Skin of body (tissue), 2 donors: ENCODE data around the gene SOAT1. TPM values are rescaled to one million over a fixed set of nuclear protein-coding genes. Genes with fewer than 3 reads are reported as not detected.

ENCODE experiments used
- DNase-seq: peaks from one replicate; lab custom pipeline; 2025; lab: John Stamatoyannopoulos, UW
- total RNA-seq: library from RNA; depleted of rRNA; stranded (reverse); fragments of >200 nt; gene quantifications from one replicate; pipeline ENCODE4 v1.2.3, GENCODE V29; 2014

SOAT1 gene
- total RNA-seq, 1 donor from 2014 or later = 46.4 TPM

GRCh38 chr1:179303200-179303785 is 9.7 kb downstream of the SOAT1 start:
- DNase-seq = no peak

GRCh38 chr1:179305450-179305849 is 11.9 kb downstream of the SOAT1 start:
- no peak for DNase-seq

- no peak for DNase-seq
These were observed 16.7 kb downstream of the SOAT1 start for GRCh38 chr1:179310291-179310690.

GRCh38 chr1:179310721-179311120 is 17.1 kb downstream of the SOAT1 start:
- DNase-seq = no peak

GRCh38 chr1:179311149-179311700 is 17.6 kb downstream of the SOAT1 start:
- DNase-seq = no peak

- no peak for DNase-seq
These were observed 19.4 kb downstream of the SOAT1 start for GRCh38 chr1:179313004-179313403.

GRCh38 chr1:179314928-179315327 is 21.3 kb downstream of the SOAT1 start:
- DNase-seq = no peak

- no peak for DNase-seq
These were observed 24.9 kb downstream of the SOAT1 start for GRCh38 chr1:179318491-179318890.

- no peak for DNase-seq
These were observed 28.1 kb downstream of the SOAT1 start for GRCh38 chr1:179321533-179322216.

GRCh38 chr1:179322557-179322956 is 29.0 kb downstream of the SOAT1 start:
- no peak for DNase-seq

GRCh38 chr1:179323436-179323835 is 29.8 kb downstream of the SOAT1 start:
- no peak for DNase-seq

GRCh38 chr1:179325836-179326235 is 32.2 kb downstream of the SOAT1 start:
- DNase-seq = no peak

GRCh38 chr1:179326746-179327145 is 33.1 kb downstream of the SOAT1 start:
- no peak for DNase-seq

GRCh38 chr1:179327196-179327595 is 33.6 kb downstream of the SOAT1 start:
- no peak for DNase-seq

GRCh38 chr1:179327679-179328078 is 34.1 kb downstream of the SOAT1 start:
- DNase-seq = no peak

- DNase-seq = no peak
These were observed 36.3 kb downstream of the SOAT1 start for GRCh38 chr1:179329862-179330261.

GRCh38 chr1:179334440-179334839 is 40.8 kb downstream of the SOAT1 start:
- no peak for DNase-seq

- DNase-seq = no peak
These were observed 43.7 kb downstream of the SOAT1 start for GRCh38 chr1:179337288-179337687.

- no peak for DNase-seq
These were observed 44.5 kb downstream of the SOAT1 start for GRCh38 chr1:179337942-179338560.

GRCh38 chr1:179340918-179341317 is 47.3 kb downstream of the SOAT1 start:
- no peak for DNase-seq

GRCh38 chr1:179341943-179342547 is 48.4 kb downstream of the SOAT1 start:
- no peak for DNase-seq

GRCh38 chr1:179342740-179343404 is 49.3 kb downstream of the SOAT1 start:
- DNase-seq = no peak
